Measurements from ENCODE around the gene ZKSCAN5. TPM values are rescaled to one million over a fixed set of nuclear protein-coding genes. Genes with fewer than 3 reads are reported as not detected.

The ZKSCAN5 gene
- total RNA-seq, 1 donor from 2014 or later, result 15.3 TPM

GRCh38 chr7:99473315-99473596, 31.2 kb upstream of the ZKSCAN5 start:
- peak; percentile 86 for DNase-seq (ENCODE audit: low read depth)
- FAIRE-seq, result no peak

GRCh38 chr7:99476107-99476506, 28.4 kb upstream of the ZKSCAN5 start:
- H3K36me3 ChIP-seq (ENCODE audit: insufficient read depth, low read length), result peaks cover 16% of the 10 kb centered on the region
- Mint-ChIP-seq H3K27ac (ENCODE audit: unreplicated experiment) (no peak overlapping the region), H3K36me3 (ENCODE audit: low read depth, unreplicated experiment) (peaks cover 10% of the 10 kb centered on the region), H3K4me1 (ENCODE audit: low read depth, unreplicated experiment) (peaks cover 19% of the 10 kb centered on the region), H3K9me3 (ENCODE audit: unreplicated experiment) (no peaks in the 10 kb centered on the region), H3K27me3 (ENCODE audit: low read depth, unreplicated experiment) (no peaks in the 10 kb centered on the region), H3K4me3 (ENCODE audit: unreplicated experiment) (peak overlapping the region; percentile 60)
- peaks cover 37% of the 10 kb centered on the region for H4K20me1 ChIP-seq (ENCODE audit: insufficient read depth, low read length)
- no peak overlapping the region for H3K9ac ChIP-seq (ENCODE audit: low read length)
- H3K9me3 ChIP-seq (ENCODE audit: insufficient read depth, low read depth, low read length), result no peaks in the 10 kb centered on the region
- H3K27me3 ChIP-seq (ENCODE audit: insufficient read depth, low read length), result no peaks in the 10 kb centered on the region
- H3K4me1 ChIP-seq (ENCODE audit: insufficient read depth, low read length), result peaks cover 10% of the 10 kb centered on the region
- FAIRE-seq, result no peak
- no peak overlapping the region for H3K27ac ChIP-seq (ENCODE audit: low read depth, low read length)
- TF ChIP-seq EZH2 (IDR thresholded peaks at IDR 0.05; ENCODE audit: insufficient read depth, low read length), result no peak
- TF ChIP-seq CTCF (IDR thresholded peaks at IDR 0.05; ENCODE audit: insufficient read depth, low read depth, low read length), result no peak
- no peak overlapping the region for H3K4me2 ChIP-seq (ENCODE audit: low read length)
- H3K4me3 ChIP-seq (ENCODE audit: insufficient read depth, low read depth, low read length), result no peak overlapping the region
- H2AFZ ChIP-seq (ENCODE audit: low read depth, low read length), result no peak overlapping the region
- no peak for DNase-seq (ENCODE audit: low read depth)
- H3K79me2 ChIP-seq (ENCODE audit: insufficient read depth, low read length), result peaks cover 79% of the 10 kb centered on the region

More at GRCh38 chr7:99473315-99473596, 31.2 kb upstream of the ZKSCAN5 start:
- H3K27ac ChIP-seq (ENCODE audit: low read depth, low read length), result peak overlapping the region; percentile 22
- H2AFZ ChIP-seq (ENCODE audit: low read depth, low read length), result peak overlapping the region; percentile 71
- H3K9ac ChIP-seq (ENCODE audit: low read length), result peak overlapping the region; percentile 86
- Mint-ChIP-seq H3K27me3 (ENCODE audit: low read depth, unreplicated experiment) (no peaks in the 10 kb centered on the region), H3K27ac (ENCODE audit: unreplicated experiment) (peak overlapping the region; percentile 97), H3K4me1 (ENCODE audit: low read depth, unreplicated experiment) (peaks cover 9% of the 10 kb centered on the region), H3K4me3 (ENCODE audit: unreplicated experiment) (peak overlapping the region; percentile 94), H3K36me3 (ENCODE audit: low read depth, unreplicated experiment) (peaks cover 5% of the 10 kb centered on the region), H3K9me3 (ENCODE audit: unreplicated experiment) (no peaks in the 10 kb centered on the region)
- H4K20me1 ChIP-seq (ENCODE audit: insufficient read depth, low read length), result peaks cover 21% of the 10 kb centered on the region
- H3K4me2 ChIP-seq (ENCODE audit: low read length), result peak overlapping the region; percentile 94
- H3K27me3 ChIP-seq (ENCODE audit: insufficient read depth, low read length), result no peaks in the 10 kb centered on the region
- H3K36me3 ChIP-seq (ENCODE audit: insufficient read depth, low read length), result peaks cover 7% of the 10 kb centered on the region
- peak overlapping the region; percentile 92 for H3K4me3 ChIP-seq (ENCODE audit: insufficient read depth, low read depth, low read length)
- TF ChIP-seq CTCF (IDR thresholded peaks at IDR 0.05; ENCODE audit: insufficient read depth, low read depth, low read length) (no peak), EZH2 (IDR thresholded peaks at IDR 0.05; ENCODE audit: insufficient read depth, low read length) (no peak)
- H3K79me2 ChIP-seq (ENCODE audit: insufficient read depth, low read length), result peaks cover 54% of the 10 kb centered on the region
- H3K4me1 ChIP-seq (ENCODE audit: insufficient read depth, low read length), result peaks cover 2% of the 10 kb centered on the region
- H3K9me3 ChIP-seq (ENCODE audit: insufficient read depth, low read depth, low read length), result no peaks in the 10 kb centered on the region

DNA sequence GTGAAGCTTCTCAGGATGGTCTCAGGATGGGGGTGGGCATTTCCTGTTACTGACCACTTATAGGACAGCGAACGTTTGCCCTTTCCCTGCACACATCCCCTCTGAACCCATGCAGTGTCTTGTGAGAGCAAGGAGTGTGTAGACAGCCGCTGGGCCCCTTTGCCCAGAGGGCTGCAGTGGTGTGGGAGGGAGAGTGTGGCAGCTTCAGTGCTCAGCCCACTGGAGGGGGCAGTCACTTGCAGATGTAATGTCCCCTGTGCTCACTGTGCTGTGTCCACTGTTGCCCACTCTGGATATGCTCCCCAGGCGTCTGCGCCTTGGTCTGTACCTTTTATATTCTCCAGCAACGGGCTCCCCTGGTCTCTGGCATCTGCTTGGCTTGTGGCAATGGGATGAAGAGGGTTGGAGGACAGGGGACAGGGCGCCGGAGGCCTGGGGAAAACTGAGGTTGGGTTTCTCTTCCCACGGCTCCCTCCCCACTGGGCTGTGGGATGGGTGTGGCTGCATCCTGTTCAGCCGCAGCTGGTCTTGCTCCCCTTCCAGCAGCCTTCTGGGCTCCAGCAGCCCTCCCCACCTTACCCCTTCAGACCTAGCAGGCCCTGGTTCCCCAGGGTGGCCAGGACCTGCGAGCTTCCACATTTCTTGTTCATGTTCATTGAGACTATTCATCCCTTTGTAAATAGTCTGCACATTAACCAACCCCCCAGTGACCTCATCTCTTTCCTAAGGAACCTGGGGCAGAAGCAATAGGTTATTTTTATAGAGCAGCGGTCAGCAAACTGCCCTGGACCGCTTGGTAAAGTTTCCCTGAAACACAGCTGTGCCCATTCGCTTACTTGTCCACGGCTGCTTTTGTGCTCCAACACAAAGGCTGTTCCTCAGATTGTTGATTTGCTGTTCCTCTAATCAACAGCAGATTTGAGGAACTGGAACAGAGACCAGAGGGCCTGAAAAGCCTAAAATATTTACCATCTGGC, 25.7 kb upstream of the ZKSCAN5 start:
- Histone ChIP-seq H3K9ac (ENCODE audit: low read length) (no peak overlapping the region), H3K27ac (ENCODE audit: low read depth, low read length) (no peak overlapping the region), H3K36me3 (ENCODE audit: insufficient read depth, low read length) (peaks cover 21% of the 10 kb centered on the region), H3K4me3 (ENCODE audit: insufficient read depth, low read depth, low read length) (no peak overlapping the region), H3K27me3 (ENCODE audit: insufficient read depth, low read length) (no peaks in the 10 kb centered on the region), H3K79me2 (ENCODE audit: insufficient read depth, low read length) (peaks cover 72% of the 10 kb centered on the region), H3K4me2 (ENCODE audit: low read length) (no peak overlapping the region), H4K20me1 (ENCODE audit: insufficient read depth, low read length) (peaks cover 42% of the 10 kb centered on the region), H3K9me3 (ENCODE audit: insufficient read depth, low read depth, low read length) (no peaks in the 10 kb centered on the region), H3K4me1 (ENCODE audit: insufficient read depth, low read length) (peaks cover 10% of the 10 kb centered on the region), H2AFZ (ENCODE audit: low read depth, low read length) (no peak overlapping the region)
- no peaks in the 10 kb centered on the region for H3K27me3 Mint-ChIP-seq (ENCODE audit: low read depth, unreplicated experiment)
- TF ChIP-seq EZH2 (IDR thresholded peaks at IDR 0.05; ENCODE audit: insufficient read depth, low read length) (no peak), CTCF (IDR thresholded peaks at IDR 0.05; ENCODE audit: insufficient read depth, low read depth, low read length) (no peak)
- no peak for FAIRE-seq
- peaks cover 18% of the 10 kb centered on the region for H3K4me1 Mint-ChIP-seq (ENCODE audit: low read depth, unreplicated experiment)
- peak overlapping the region; percentile 26 for H3K27ac Mint-ChIP-seq (ENCODE audit: unreplicated experiment)
- H3K9me3 Mint-ChIP-seq (ENCODE audit: unreplicated experiment), result no peaks in the 10 kb centered on the region
- H3K4me3 Mint-ChIP-seq (ENCODE audit: unreplicated experiment), result no peak overlapping the region
- H3K36me3 Mint-ChIP-seq (ENCODE audit: low read depth, unreplicated experiment), result peaks cover 16% of the 10 kb centered on the region
- DNase-seq (ENCODE audit: low read depth), result no peak

All from astrocyte (in vitro differentiated cells and primary cell).